K562 (cell line): ENCODE measurements around the gene HMG20B. TPM values are rescaled to one million over a fixed set of nuclear protein-coding genes. Genes with fewer than 3 reads are reported as not detected.
A peak's percentile ranks its signal among the peaks of the same experiment; 100 is the strongest.

Experiments used
- BCL6 ChIP-seq: fragments of 250-450 bp; sonication (Bioruptor Pico); IDR thresholded peaks from 2 replicates; pipeline ENCODE4 v1.4.0; 2020
- E2F6 ChIP-seq, 2 experiments: IDR thresholded peaks; 2 replicates each; pipeline ENCODE4 v1.6.1; 2011; ENCODE audit warnings: borderline replicate concordance in 1 of 2, control low read depth in 1 of 2, low read depth in 1 of 2, low read length in 1 of 2, mild to moderate bottlenecking in 1 of 2, mixed read lengths in 1 of 2, moderate library complexity in 1 of 2; ENCODE audit not compliant: insufficient read depth in 1 of 2, insufficient read length in 1 of 2, poor library complexity in 1 of 2, severe bottlenecking in 1 of 2; ENCODE audit errors: extremely low read depth in 1 of 2
- FOXP4 ChIP-seq: sonication (generic); formaldehyde crosslinking; IDR thresholded peaks from 2 replicates; pipeline ENCODE4 v1.8.0; 2022; ENCODE audit warnings: mild to moderate bottlenecking, missing genetic modification reagents, borderline replicate concordance
- HNRNPL ChIP-seq: fragments of 200-400 bp; formaldehyde crosslinking; IDR thresholded peaks from 2 replicates; pipeline ENCODE4 v1.6.1; 2017; ENCODE audit warnings: low read depth, mild to moderate bottlenecking, low read length
- MAFK ChIP-seq: IDR thresholded peaks from 2 replicates; pipeline ENCODE4 v1.6.1; 2011; ENCODE audit warnings: low read length, improper control_type of control experiment
- MAZ ChIP-seq, 2 experiments: fragments of 450-650 bp in 1 of 2; sonication (generic) in 1 of 2; formaldehyde crosslinking; IDR thresholded peaks in 1 of 2; conservative IDR thresholded peaks in 1 of 2; 2 replicates each; pipeline versions ENCODE4 v1.4.0 to v1.5.0; 2020; ENCODE audit warnings: mild to moderate bottlenecking in 1 of 2, missing genetic modification reagents in 1 of 2
- MECOM ChIP-seq: fragments of 250-450 bp; sonication (Bioruptor Pico); IDR thresholded peaks from 2 replicates; pipeline ENCODE4 v1.8.0; 2022; ENCODE audit warnings: inconsistent platforms
- MXD1 ChIP-seq: fragments of 250-450 bp; sonication (Bioruptor Pico); IDR thresholded peaks from 2 replicates; pipeline ENCODE4 v1.8.0; 2021; ENCODE audit warnings: borderline replicate concordance, mild to moderate bottlenecking, moderate library complexity; ENCODE audit not compliant: poor library complexity, severe bottlenecking
- NKRF ChIP-seq: fragments of 450-650 bp; IDR thresholded peaks from 2 replicates; pipeline ENCODE4 v1.6.1; 2016; ENCODE audit warnings: borderline replicate concordance
- NR4A1 ChIP-seq, 2 experiments: fragments of 250-450 bp in 1 of 2; fragments of 450-650 bp in 1 of 2; sonication (Bioruptor Pico) in 1 of 2; IDR thresholded peaks; 2 replicates each; pipeline versions ENCODE4 v1.4.0 to v1.6.1; 2016 to 2020; ENCODE audit warnings: mild to moderate bottlenecking in 2 of 2, missing compliant biosample characterization in 1 of 2, missing genetic modification characterization in 1 of 2, moderate library complexity in 1 of 2
- PPARD ChIP-seq: fragments of 250-450 bp; sonication (Bioruptor Pico); IDR thresholded peaks from 2 replicates; pipeline ENCODE4 v1.8.0; 2022; ENCODE audit warnings: inconsistent platforms, mild to moderate bottlenecking, moderate library complexity
- SMAD2 ChIP-seq: fragments of 150-350 bp; IDR thresholded peaks from 2 replicates; pipeline ENCODE4 v1.6.1; 2014; ENCODE audit warnings: low read depth, mild to moderate bottlenecking, low read length
- SMAD4 ChIP-seq: fragments of 250-450 bp; sonication (Bioruptor Pico); conservative IDR thresholded peaks from 2 replicates; pipeline ENCODE4 v1.8.0; 2021; ENCODE audit warnings: inconsistent platforms, mild to moderate bottlenecking, moderate library complexity
- SUPT5H ChIP-seq: fragments of 450-650 bp; IDR thresholded peaks from 2 replicates; pipeline ENCODE4 v1.6.1; 2016
- ZBTB17 ChIP-seq: fragments of 450-650 bp; formaldehyde crosslinking; IDR thresholded peaks from 2 replicates; pipeline ENCODE4 v1.4.0; 2020; ENCODE audit warnings: mild to moderate bottlenecking
- ZBTB2 ChIP-seq: fragments of 450-650 bp; IDR thresholded peaks from 2 replicates; pipeline ENCODE4 v1.6.1; 2016; ENCODE audit warnings: antibody characterized with exemption
- ZBTB9 ChIP-seq: fragments of 450-650 bp; formaldehyde crosslinking; IDR thresholded peaks from 2 replicates; pipeline ENCODE4 v1.4.0; 2020; ENCODE audit warnings: mild to moderate bottlenecking, moderate library complexity
- ZNF174 ChIP-seq: fragments of 250-450 bp; sonication (Bioruptor Pico); IDR thresholded peaks from 2 replicates; pipeline ENCODE4 v1.4.0; 2020; ENCODE audit warnings: mild to moderate bottlenecking
- ZNF184 ChIP-seq: sonication (generic); formaldehyde crosslinking; IDR thresholded peaks from 2 replicates; pipeline ENCODE4 v1.5.0; 2020; ENCODE audit warnings: missing genetic modification reagents
- polyA plus RNA-seq, 8 experiments: library from polyadenylated mRNA; depleted of rRNA in 4 of 8; stranded (reverse) in 5 of 8; unstranded in 3 of 8; fragments of >200 nt; fragmentation: Nextera tagmentation in 2 of 8; fragmentation: Illumina TruSeq in 1 of 8; extraction: Ambion mirVana in 2 of 8; extraction: Trizol in 1 of 8; gene quantifications; 2 replicates each; pipeline versions ENCODE4 v1.2.1 to v1.2.3, GENCODE V29; 2011 to 2014; ENCODE audit warnings: inconsistent platforms in 1 of 8, missing spikeins in 1 of 8
- total RNA-seq, 7 experiments: library from RNA; depleted of rRNA in 6 of 7; stranded (reverse); fragments of >200 nt in 6 of 7; fragmentation: Illumina TruSeq in 2 of 7; extraction: Trizol in 2 of 7; gene quantifications; 2 replicates each; pipeline versions ENCODE4 v1.2.1 to v1.2.3, GENCODE V29; 2011 to 2021; ENCODE audit warnings: low replicate concordance in 1 of 7

Gene HMG20B
- total and polyA plus RNA-seq, 9 of the 15 experiments (the other 6 are each of a cell fraction or from before 2014, with no cell fraction given) = 0.35 to 172 (median 38.6) TPM

- TF ChIP-seq NKRF (no peak), BCL6 (CRISPR knock-in tag) (no peak), MAZ (CRISPR knock-in tag; conservative IDR thresholded peaks at IDR 0.05 in 1 of 2, IDR thresholded peaks at IDR 0.05 in 1 of 2) (peak in 1 of 2 experiments; percentile 37; a peak in 2 of 4 replicates), NR4A1 (CRISPR knock-in tag; IDR thresholded peaks at IDR 0.05) (no peak), NR4A1 (tag; IDR thresholded peaks at IDR 0.05) (peak; percentile 69), E2F6 (IDR thresholded peaks at IDR 0.05; ENCODE audit: borderline replicate concordance in 1 of 2, extremely low read depth in 1 of 2, insufficient read depth in 1 of 2, insufficient read length in 1 of 2, low read depth in 1 of 2, low read length in 1 of 2, poor library complexity in 1 of 2, severe bottlenecking in 1 of 2) (peak in 1 of 2 experiments; percentile 24), ZNF184 (CRISPR knock-in tag) (no peak), ZBTB2 (peak; percentile 47; the same call in 1 of the 2 replicates), SUPT5H (no peak), ZNF174 (CRISPR knock-in tag) (no peak), PPARD (CRISPR knock-in tag) (no peak), MECOM (CRISPR knock-in tag) (no peak), HNRNPL (0 out of 2 replicates have a peak, but pooled peaks have one; percentile 41), FOXP4 (CRISPR knock-in tag) (no peak), ZBTB9 (CRISPR knock-in tag) (peak; percentile 64; the same call in 1 of the 2 replicates), ZBTB17 (CRISPR knock-in tag) (peak; percentile 63), SMAD4 (CRISPR knock-in tag) (0 out of 2 replicates have a peak, but pooled peaks have one; percentile 20), SMAD2 (no peak), MAFK (no peak), MXD1 (CRISPR knock-in tag) (no peak)
Observed at GRCh38 chr19:3608750-3609322, 36.1 kb downstream of the HMG20B start (continued).
